HG03565 (cell line): Measurements from ENCODE around the gene EMSY.

ENCODE experiments used
- ATAC-seq: cut with Tn5 transposase; IDR thresholded peaks from one replicate; pipeline ENCODE4 v1.9.1; 2021; ENCODE audit warnings: mild to moderate bottlenecking, moderate library complexity; ENCODE audit not compliant: unreplicated experiment

EMSY gene

GRCh38 chr11:76523147-76523546 lies 78.3 kb downstream of the EMSY start:
- ATAC-seq = no peak

GRCh38 chr11:76523786-76524436 lies 79.1 kb downstream of the EMSY start:
- no peak for ATAC-seq

- no peak for ATAC-seq
These were observed 79.6 kb downstream of the EMSY start for GRCh38 chr11:76524461-76524860.

GRCh38 chr11:76524919-76525318 lies 80.1 kb downstream of the EMSY start:
- no peak for ATAC-seq

GRCh38 chr11:76526878-76527277 lies 82.1 kb downstream of the EMSY start:
- no peak for ATAC-seq

- no peak for ATAC-seq
These were observed 97.6 kb downstream of the EMSY start for GRCh38 chr11:76542436-76542835.

- no peak for ATAC-seq
These were observed 98.3 kb downstream of the EMSY start for GRCh38 chr11:76543006-76543703.

GRCh38 chr11:76550781-76551180 lies 106.0 kb downstream of the EMSY start:
- no peak for ATAC-seq

- no peak for ATAC-seq
These were observed 106.6 kb downstream of the EMSY start for GRCh38 chr11:76551400-76551799.

GRCh38 chr11:76552987-76553386 lies 108.2 kb downstream of the EMSY start:
- ATAC-seq = no peak

- ATAC-seq = no peak
These were observed 109.0 kb downstream of the EMSY start for GRCh38 chr11:76553554-76554476.

- ATAC-seq = no peak
These were observed 109.9 kb downstream of the EMSY start for GRCh38 chr11:76554767-76555166.

GRCh38 chr11:76557466-76557865 lies 112.6 kb downstream of the EMSY start:
- ATAC-seq = no peak

GRCh38 chr11:76558473-76558872 lies 113.7 kb downstream of the EMSY start:
- no peak for ATAC-seq

GRCh38 chr11:76558891-76559290 lies 114.1 kb downstream of the EMSY start:
- ATAC-seq = no peak

GRCh38 chr11:76559346-76559745 lies 114.5 kb downstream of the EMSY start:
- ATAC-seq = no peak

GRCh38 chr11:76560219-76560618 lies 115.4 kb downstream of the EMSY start:
- no peak for ATAC-seq

- no peak for ATAC-seq
These were observed 116.4 kb downstream of the EMSY start for GRCh38 chr11:76561245-76561644.

- no peak for ATAC-seq
These were observed 117.7 kb downstream of the EMSY start for GRCh38 chr11:76562541-76562940.

- no peak for ATAC-seq
These were observed 119.5 kb downstream of the EMSY start for GRCh38 chr11:76564364-76564763.

GRCh38 chr11:76566811-76567210 lies 122.0 kb downstream of the EMSY start:
- ATAC-seq = no peak

- ATAC-seq = no peak
These were observed 122.4 kb downstream of the EMSY start for GRCh38 chr11:76567261-76567660.
